NCI-H2107 (cell line): Measurements from ENCODE around the gene MLPH.

Source experiments
- DNase-seq: peaks from one replicate; lab custom pipeline; 2025; lab: John Stamatoyannopoulos, UW

The MLPH gene

GRCh38 chr2:237603049-237603717 lies 116.1 kb downstream of the MLPH start:
- DNase-seq, result no peak

- no peak for DNase-seq
These were observed 116.8 kb downstream of the MLPH start for GRCh38 chr2:237603718-237604362.

- no peak for DNase-seq
These were observed 117.3 kb downstream of the MLPH start for GRCh38 chr2:237604391-237604790.
